ENCODE results near the gene C2.

Gene C2

DNA sequence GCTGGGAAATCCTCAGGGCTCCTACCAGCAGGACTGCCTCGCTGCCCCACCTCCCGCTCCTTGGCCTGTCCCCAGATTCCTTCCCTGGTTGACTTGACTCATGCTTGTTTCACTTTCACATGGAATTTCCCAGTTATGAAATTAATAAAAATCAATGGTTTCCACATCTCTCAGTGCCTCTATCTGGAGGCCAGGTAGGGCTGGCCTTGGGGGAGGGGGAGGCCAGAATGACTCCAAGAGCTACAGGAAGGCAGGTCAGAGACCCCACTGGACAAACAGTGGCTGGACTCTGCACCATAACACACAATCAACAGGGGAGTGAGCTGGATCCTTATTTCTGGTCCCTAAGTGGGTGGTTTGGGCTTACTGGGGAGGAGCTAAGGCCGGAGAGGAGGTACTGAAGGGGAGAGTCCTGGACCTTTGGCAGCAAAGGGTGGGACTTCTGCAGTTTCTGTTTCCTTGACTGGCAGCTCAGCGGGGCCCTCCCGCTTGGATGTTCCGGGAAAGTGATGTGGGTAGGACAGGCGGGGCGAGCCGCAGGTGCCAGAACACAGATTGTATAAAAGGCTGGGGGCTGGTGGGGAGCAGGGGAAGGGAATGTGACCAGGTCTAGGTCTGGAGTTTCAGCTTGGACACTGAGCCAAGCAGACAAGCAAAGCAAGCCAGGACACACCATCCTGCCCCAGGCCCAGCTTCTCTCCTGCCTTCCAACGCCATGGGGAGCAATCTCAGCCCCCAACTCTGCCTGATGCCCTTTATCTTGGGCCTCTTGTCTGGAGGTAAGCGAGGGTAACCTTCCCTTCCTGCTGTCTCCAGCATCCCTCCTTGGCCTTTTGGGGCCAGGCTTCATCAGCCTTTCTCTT lies 18.2 kb downstream of the C2 start, which contains the start of gene CFB:
Gene CFB, plus strand, starts transcription at position 589 of the 863 bp plus-strand sequence. Its CDS starts 127 bp downstream, at position 716.
- H3K4me3 ChIP-seq (ENCODE audit: low read depth, low read length), result no peak within 1 kb of the TSS
- TF ChIP-seq, protein P1, sequence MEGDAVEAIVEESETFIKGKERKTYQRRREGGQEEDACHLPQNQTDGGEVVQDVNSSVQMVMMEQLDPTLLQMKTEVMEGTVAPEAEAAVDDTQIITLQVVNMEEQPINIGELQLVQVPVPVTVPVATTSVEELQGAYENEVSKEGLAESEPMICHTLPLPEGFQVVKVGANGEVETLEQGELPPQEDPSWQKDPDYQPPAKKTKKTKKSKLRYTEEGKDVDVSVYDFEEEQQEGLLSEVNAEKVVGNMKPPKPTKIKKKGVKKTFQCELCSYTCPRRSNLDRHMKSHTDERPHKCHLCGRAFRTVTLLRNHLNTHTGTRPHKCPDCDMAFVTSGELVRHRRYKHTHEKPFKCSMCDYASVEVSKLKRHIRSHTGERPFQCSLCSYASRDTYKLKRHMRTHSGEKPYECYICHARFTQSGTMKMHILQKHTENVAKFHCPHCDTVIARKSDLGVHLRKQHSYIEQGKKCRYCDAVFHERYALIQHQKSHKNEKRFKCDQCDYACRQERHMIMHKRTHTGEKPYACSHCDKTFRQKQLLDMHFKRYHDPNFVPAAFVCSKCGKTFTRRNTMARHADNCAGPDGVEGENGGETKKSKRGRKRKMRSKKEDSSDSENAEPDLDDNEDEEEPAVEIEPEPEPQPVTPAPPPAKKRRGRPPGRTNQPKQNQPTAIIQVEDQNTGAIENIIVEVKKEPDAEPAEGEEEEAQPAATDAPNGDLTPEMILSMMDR (IDR thresholded peaks at IDR 0.05; ENCODE audit: low read depth, low read length), result no peak

DNA sequence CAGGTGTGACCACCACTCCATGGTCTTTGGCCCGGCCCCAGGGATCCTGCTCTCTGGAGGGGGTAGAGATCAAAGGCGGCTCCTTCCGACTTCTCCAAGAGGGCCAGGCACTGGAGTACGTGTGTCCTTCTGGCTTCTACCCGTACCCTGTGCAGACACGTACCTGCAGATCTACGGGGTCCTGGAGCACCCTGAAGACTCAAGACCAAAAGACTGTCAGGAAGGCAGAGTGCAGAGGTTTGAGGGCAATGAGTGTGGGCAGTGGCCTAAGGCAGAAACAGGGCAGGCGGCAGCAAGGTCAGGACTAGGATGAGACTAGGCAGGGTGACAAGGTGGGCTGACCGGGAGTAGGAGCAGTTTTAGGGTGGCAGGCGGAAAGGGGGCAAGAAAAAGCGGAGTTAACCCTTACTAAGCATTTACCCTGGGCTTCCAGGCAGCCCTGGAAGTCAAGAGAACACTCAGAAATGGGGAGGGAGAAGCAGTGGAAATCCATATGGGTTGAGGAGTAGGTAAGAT lies 18.9 kb downstream of the C2 start:
- no peak overlapping the region for H3K4me3 ChIP-seq (ENCODE audit: low read depth, low read length)
- TF ChIP-seq, protein P1 (IDR thresholded peaks at IDR 0.05; ENCODE audit: low read depth, low read length), result no peak

DNA sequence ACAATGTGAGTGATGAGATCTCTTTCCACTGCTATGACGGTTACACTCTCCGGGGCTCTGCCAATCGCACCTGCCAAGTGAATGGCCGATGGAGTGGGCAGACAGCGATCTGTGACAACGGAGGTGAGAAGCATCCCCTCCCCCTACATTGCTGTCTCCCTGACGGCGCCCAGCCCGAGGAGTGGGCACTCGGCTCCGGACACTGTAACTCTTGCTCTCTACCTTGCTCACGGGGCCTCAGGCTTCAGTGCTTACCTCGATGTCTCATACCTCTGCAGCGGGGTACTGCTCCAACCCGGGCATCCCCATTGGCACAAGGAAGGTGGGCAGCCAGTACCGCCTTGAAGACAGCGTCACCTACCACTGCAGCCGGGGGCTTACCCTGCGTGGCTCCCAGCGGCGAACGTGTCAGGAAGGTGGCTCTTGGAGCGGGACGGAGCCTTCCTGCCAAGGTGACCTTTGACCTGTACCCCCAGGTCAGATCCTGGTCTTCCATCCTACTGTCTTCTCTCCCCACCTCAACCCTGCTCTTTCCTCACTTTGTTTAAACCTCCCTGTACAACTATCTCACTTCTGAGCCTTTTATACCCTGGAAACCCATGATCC lies 19.7 kb downstream of the C2 start:
- TF ChIP-seq, protein P1 (IDR thresholded peaks at IDR 0.05; ENCODE audit: low read depth, low read length), result no peak
- no peak overlapping the region for H3K4me3 ChIP-seq (ENCODE audit: low read depth, low read length)

DNA sequence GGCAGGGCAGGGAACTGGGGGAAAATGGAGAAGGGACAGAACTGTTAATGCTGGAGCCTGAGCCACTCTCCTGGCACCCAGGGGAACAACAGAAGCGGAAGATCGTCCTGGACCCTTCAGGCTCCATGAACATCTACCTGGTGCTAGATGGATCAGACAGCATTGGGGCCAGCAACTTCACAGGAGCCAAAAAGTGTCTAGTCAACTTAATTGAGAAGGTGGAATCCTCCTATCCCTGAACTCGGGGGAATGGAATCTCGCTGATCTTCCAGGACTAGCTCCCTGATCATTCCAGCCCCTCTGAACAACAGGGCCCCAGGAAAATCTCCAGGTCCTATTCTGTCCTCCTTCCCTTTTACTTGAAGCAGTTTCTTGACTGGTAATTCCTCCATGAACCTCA lies 20.3 kb downstream of the C2 start:
- H3K4me3 ChIP-seq (ENCODE audit: low read depth, low read length), result no peak overlapping the region
- TF ChIP-seq, protein P1 (IDR thresholded peaks at IDR 0.05; ENCODE audit: low read depth, low read length), result no peak

DNA sequence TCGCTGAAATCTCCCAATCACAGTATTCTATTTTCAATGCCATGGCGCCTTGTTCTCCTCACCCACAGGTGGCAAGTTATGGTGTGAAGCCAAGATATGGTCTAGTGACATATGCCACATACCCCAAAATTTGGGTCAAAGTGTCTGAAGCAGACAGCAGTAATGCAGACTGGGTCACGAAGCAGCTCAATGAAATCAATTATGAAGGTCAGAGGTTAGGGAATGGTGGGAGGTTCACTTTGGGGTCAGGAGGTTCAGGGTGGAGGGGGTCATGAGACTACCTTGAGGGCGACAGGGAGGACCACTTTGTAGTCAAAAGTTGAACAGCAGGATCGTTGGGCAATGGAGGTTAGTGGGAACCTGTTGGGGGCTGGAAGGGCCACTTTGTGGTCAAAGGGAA lies 20.8 kb downstream of the C2 start:
- H3K4me3 ChIP-seq (ENCODE audit: low read depth, low read length), result no peak overlapping the region

DNA sequence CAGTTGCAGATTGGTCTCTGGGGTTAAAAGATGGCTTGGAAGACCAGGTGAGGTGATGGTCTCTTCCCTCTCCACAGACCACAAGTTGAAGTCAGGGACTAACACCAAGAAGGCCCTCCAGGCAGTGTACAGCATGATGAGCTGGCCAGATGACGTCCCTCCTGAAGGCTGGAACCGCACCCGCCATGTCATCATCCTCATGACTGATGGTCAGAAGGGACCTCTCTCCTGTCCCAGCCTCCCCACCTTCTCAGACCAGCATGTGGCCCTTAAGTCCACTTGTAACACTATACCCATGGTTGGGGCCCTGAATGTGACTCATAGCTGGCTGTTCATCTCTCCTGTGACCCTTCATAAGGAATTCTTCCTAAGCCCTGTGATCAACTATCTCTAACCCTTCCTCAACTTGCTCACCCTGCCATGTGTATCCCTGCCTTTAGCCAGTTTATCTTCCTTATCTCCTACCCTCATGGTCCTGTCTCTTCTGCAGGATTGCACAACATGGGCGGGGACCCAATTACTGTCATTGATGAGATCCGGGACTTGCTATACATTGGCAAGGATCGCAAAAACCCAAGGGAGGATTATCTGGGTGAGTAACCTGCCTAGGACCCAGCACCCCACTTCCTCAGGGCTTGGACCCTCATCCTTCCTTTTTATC lies 21.4 kb downstream of the C2 start:
- no peak overlapping the region for H3K4me3 ChIP-seq (ENCODE audit: low read depth, low read length)
- TF ChIP-seq, protein P1 (IDR thresholded peaks at IDR 0.05; ENCODE audit: low read depth, low read length), result no peak

More for the DNA sequence above, 20.8 kb downstream of the C2 start:
- TF ChIP-seq, protein P1 (IDR thresholded peaks at IDR 0.05; ENCODE audit: low read depth, low read length), result no peak

Measured in WI38 (cell line).